Sigmoid colon (tissue), 7 donors: ENCODE results near the gene XYLT1. TPM values are rescaled to one million over a fixed set of nuclear protein-coding genes. Genes with fewer than 3 reads are reported as not detected.

Source experiments
- DNase-seq: peaks from one replicate; pipeline ENCODE4 v3.0.0-alpha.2; 2019
- H3K27ac ChIP-seq, 4 donors: fragments of 200-600 bp; sonication (generic); one replicate each; pipeline ENCODE4 v1.5.1; 2016 to 2019; ENCODE audit warnings: mild to moderate bottlenecking in 1 of 4
- H3K27me3 ChIP-seq, 3 donors: fragments of 200-600 bp; sonication (generic); one replicate each; pipeline ENCODE4 v1.5.1; 2019; ENCODE audit warnings: mild to moderate bottlenecking in 1 of 3
- H3K36me3 ChIP-seq, 4 donors: fragments of 200-600 bp; sonication (generic); one replicate each; pipeline ENCODE4 v1.5.1; 2016 to 2019
- H3K4me1 ChIP-seq, 4 donors: fragments of 200-600 bp; sonication (generic); one replicate each; pipeline ENCODE4 v1.5.1; 2017 to 2019
- H3K4me3 ChIP-seq, 4 donors: fragments of 200-600 bp; sonication (generic); one replicate each; pipeline ENCODE4 v1.5.1; 2017 to 2019; ENCODE audit warnings: mild to moderate bottlenecking in 2 of 4, moderate library complexity in 1 of 4
- H3K9me3 ChIP-seq, 4 donors: fragments of 200-600 bp in 3 of 4; sonication (generic) in 3 of 4; one replicate each; pipeline versions ENCODE4 v1.5.1 to v1.6.1; 2013 to 2019
- EP300 ChIP-seq, 4 donors: sonication (generic); formaldehyde crosslinking; IDR thresholded peaks; one replicate each; pipeline ENCODE4 v1.6.1; 2017; ENCODE audit warnings: antibody characterized with exemption in 4 of 4
- POLR2A ChIP-seq, 2 donors: fragments of 450-650 bp; IDR thresholded peaks; one replicate each; pipeline ENCODE4 v1.6.1; 2016; ENCODE audit warnings: antibody characterized with exemption in 2 of 2, mild to moderate bottlenecking in 2 of 2, moderate library complexity in 2 of 2
- POLR2AphosphoS5 ChIP-seq, 4 donors: sonication (generic); formaldehyde crosslinking; IDR thresholded peaks; one replicate each; pipeline ENCODE4 v1.6.1; 2017; ENCODE audit warnings: antibody characterized with exemption in 4 of 4
- WGBS, 2 donors: extraction: QIAGEN DNeasy Blood & Tissue Kit; methylation state at CpG; one replicate each; pipeline ENCODE4 v1.1.7; 2013; 5-methylcytosine and 5-hydroxymethylcytosine counted together
- intact Hi-C: fragments of 100-400 bp; cut with DNase I; formaldehyde crosslinking; loops from one replicate; pipeline ENCODE4 v1.15.1; 2023
- polyA plus RNA-seq, 3 donors: library from polyadenylated mRNA; stranded (reverse); fragments of 200-250 nt; gene quantifications; one replicate each; pipeline ENCODE4 v1.2.3, GENCODE V29; 2013
- small RNA-seq, 3 donors: library from RNA; depleted of rRNA; stranded (forward); fragments of <200 nt; gene quantifications; one replicate each; pipeline ENCODE3, GENCODE V24; 2016
- total RNA-seq, 4 donors: library from RNA; depleted of rRNA; stranded (reverse); fragments of >200 nt; gene quantifications; one replicate each; pipeline ENCODE4 v1.1.0, GENCODE V29; 2016
- TF ChIP-seq, protein P1 (sequence below), 4 experiments: fragments of 450-650 bp in 3 of 4; fragments of 200-600 bp in 1 of 4; IDR thresholded peaks; one replicate each; pipeline ENCODE4 v1.5.1; 2016 to 2019; ENCODE audit warnings: antibody characterized with exemption in 4 of 4, mild to moderate bottlenecking in 3 of 4, moderate library complexity in 2 of 4
- donor health status: healthy with polysubstance abuse.
- donor health status: Bipolar disorder and iron deficiency.
- donor health status: healthy.

Gene XYLT1
- total and polyA plus RNA-seq, 7 donors, result 0.60 to 33.2 (median 23.0) TPM

DNA sequence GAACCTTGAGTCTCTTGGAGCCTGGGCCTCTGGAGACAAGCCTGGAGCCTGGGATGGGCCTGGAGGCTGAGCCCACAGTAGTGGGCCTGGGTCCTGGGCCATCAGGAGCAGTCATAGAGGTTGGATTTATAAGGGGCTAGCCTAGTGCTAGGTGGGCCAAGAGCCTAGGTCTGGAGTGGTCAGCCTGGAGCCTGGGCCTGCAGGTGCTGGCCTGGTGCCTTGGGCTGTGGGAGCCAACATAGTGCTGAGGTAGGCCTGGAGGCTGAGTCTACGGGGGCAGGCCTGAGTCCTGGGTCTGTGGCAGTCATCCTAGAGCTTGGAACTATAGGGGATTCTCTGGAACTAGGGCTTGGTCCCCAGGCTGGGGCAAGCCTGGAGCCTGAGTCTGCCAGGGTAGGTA, 414.1 kb downstream of the XYLT1 start:
- intact Hi-C loops, result no loop called here
- TF ChIP-seq POLR2AphosphoS5 (IDR thresholded peaks at IDR 0.05) (no peak), EP300 (IDR thresholded peaks at IDR 0.05) (no peak), POLR2A (IDR thresholded peaks at IDR 0.05) (no peak)
- TF ChIP-seq, protein P1, sequence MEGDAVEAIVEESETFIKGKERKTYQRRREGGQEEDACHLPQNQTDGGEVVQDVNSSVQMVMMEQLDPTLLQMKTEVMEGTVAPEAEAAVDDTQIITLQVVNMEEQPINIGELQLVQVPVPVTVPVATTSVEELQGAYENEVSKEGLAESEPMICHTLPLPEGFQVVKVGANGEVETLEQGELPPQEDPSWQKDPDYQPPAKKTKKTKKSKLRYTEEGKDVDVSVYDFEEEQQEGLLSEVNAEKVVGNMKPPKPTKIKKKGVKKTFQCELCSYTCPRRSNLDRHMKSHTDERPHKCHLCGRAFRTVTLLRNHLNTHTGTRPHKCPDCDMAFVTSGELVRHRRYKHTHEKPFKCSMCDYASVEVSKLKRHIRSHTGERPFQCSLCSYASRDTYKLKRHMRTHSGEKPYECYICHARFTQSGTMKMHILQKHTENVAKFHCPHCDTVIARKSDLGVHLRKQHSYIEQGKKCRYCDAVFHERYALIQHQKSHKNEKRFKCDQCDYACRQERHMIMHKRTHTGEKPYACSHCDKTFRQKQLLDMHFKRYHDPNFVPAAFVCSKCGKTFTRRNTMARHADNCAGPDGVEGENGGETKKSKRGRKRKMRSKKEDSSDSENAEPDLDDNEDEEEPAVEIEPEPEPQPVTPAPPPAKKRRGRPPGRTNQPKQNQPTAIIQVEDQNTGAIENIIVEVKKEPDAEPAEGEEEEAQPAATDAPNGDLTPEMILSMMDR (IDR thresholded peaks at IDR 0.05), result no peak
- Histone ChIP-seq H3K27me3 (peaks cover 0 to 4% (median 0%) of the 10 kb centered on the region in 3 donors), H3K4me3 (no peak overlapping the region), H3K4me1 (no peaks in the 10 kb centered on the region), H3K27ac (no peak overlapping the region), H3K9me3 (peaks cover 0 to 7% (median 1%) of the 10 kb centered on the region in 4 donors), H3K36me3 (no peaks in the 10 kb centered on the region)
- no peak for DNase-seq
- 89 to 96% methylated on average over 1 of the region's 1 CpG for WGBS, 2 donors

DNA sequence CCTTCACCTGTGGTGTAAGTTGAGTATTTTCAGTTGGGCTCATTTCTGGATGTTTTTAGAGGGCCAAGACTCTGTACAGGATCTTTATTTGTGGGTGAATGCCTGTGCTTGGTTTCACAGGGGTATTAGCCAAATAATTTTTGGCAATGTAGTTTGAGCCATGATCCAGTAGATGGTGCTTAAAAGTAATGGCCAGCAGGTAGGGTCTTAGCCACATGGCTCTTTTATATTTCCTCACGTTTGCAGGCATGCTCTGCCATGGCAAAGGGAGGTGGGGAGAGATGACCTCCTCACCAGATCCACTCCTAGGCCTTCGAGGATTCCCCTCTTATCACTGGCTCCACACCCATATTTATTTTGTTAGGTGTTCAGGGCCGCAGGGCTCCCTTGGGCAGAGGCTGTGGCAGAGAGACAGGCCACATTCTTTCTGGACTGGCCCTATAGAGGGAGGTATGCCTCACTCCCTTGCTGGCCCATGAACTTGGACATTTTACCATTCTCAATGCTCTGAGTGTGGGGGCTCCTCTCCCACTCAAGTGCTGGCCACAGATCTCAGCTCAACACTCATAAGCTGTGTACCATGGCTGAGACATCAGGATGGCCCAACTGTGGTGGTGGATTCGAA, 417.1 kb downstream of the XYLT1 start:
- no peak for DNase-seq
- Histone ChIP-seq H3K4me3 (no peak overlapping the region), H3K27ac (no peak overlapping the region), H3K4me1 (no peaks in the 10 kb centered on the region), H3K27me3 (peaks cover 0 to 4% (median 0%) of the 10 kb centered on the region in 3 donors), H3K36me3 (no peaks in the 10 kb centered on the region), H3K9me3 (peaks cover 0 to 5% (median 1%) of the 10 kb centered on the region in 4 donors)
- no peak for TF ChIP-seq EP300 (IDR thresholded peaks at IDR 0.05)
- TF ChIP-seq POLR2AphosphoS5 (IDR thresholded peaks at IDR 0.05), result no peak
- no peak for TF ChIP-seq POLR2A (IDR thresholded peaks at IDR 0.05)
- TF ChIP-seq, protein P1 (IDR thresholded peaks at IDR 0.05), result no peak
- intact Hi-C loops, result no loop called here
- 33 to 63% methylated on average over 4 of the region's 4 CpGs for WGBS, 2 donors

Small RNAs within 50 kb of the gene (small RNA-seq; reads per million reads assigned to genes)
- 0 reads per million in 3 donors for gene AC109446.1
